Fibroblast of skin of left quadriceps (primary cell): ENCODE data around the gene RNGTT.

Experiments
- DNase-seq, 2 experiments: peaks; one replicate each; pipeline ENCODE4 v3.0.0-alpha.2; 2013; ENCODE audit warnings: low read depth in 2 of 2

Gene RNGTT

DNA sequence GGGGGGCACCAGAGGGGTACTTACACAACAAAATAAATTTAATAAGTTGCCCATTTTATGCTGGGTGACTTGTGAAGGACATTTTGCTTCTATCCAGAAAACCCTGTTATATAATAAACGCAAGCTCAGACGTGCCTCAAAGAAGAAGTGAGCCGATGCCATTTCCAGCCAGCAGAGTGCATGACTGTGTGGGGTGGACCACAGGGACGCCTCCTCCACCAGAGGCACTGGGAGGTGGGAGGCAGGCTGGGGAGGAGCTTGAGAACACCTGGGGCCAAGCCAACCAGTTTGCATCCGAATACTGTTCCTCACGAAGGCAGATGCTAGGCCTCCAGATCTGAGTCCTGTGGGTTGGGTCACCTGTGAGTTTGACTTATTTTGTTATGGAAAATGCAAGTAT is 363.8 kb downstream of the RNGTT start:
- no peak for DNase-seq

DNA sequence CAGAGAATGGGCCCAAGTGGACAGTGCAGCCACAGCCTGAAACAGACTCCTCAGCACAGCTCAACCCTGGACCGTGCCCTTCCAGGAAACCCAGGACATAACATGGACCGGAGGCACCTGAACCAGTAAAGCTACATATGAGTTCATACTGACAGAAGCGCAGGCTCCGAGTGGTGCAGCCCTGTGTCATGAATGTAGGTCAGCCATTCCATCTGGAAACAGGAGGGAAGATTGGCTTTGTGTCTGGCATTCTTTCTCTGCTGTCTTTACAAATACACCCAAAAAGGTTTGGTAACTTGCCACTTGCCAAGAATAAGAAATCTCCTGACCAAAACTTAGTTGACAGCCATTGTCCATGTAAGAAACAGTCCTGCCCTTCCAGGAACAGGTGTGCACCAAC is 366.6 kb downstream of the RNGTT start:
- no peak for DNase-seq

DNA sequence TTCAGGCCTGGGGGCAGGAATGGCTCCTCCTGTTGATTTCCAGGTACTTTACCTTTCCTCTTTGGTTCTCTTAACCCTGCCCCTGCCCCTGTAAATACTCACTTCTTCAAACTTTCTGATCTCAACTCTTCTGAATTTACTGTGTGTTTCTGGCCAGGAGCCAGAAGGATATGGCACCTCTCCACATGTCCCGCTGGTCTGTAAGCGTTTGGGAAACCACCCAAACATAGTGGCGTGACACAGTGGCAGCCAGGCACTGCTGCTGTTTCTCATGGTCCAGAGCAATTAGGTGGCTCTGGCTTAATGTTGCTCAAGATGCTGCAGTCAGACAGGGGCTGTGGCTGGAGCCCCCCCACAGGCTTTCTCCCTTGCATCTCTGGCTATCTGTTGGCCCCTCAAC is 374.5 kb downstream of the RNGTT start:
- no peak for DNase-seq

DNA sequence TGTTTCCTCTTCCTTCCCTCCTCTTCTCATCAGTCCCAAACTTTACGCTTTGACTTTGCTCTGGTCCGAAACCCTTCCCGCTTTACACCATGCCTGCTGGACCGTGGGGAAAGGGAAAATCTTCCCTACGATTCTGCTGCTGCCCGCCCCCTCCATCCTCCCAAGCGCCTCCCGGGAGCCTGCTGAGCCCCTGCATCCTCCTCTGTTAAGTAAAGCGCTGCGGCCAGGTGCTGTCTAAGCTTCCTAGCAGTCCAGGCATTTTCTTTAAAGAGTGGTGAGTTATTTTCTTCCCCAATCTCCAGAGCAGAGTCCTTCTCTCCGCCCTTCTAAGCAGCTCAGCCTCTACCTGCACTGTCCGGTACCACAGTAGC is 376.3 kb downstream of the RNGTT start:
- no peak for DNase-seq

DNA sequence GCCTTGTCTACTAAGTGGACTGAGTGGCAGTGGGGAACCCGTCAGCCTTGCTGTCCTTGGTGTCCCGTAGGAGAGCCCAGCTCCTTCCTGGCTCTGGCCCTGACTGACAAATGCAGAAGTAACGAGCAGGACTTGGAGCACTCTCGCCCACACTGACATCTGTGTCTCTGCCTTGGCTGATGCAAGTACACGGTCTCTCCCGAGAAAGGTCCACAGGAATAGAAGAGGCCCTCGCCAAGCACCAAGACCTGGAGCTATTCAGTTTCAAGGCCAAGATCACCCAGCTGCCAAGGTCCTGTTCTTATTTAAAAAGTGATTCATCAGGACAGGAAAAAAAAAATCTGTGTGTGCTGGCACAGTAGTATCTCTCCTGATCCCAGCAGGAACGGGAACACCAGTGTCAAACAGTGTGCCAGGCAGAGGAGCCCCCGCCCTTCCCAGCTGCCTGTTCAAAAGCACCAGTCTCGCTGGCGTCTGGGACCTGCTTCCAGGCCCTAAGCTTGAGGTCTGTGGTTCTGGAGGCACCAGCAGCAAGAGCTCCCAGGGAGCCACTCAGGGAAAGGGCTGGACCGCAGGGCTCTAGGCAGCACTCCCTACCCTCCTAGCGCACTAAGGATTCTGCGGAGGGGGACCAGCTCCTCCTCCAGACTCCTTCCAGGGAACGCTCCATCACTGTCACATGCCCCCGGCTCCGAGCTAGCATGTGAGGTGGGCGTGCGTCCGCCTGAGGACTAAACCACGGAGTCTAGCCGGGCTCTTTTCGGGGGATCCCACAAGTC is 376.9 kb downstream of the RNGTT start:
- DNase-seq = no peak

DNA sequence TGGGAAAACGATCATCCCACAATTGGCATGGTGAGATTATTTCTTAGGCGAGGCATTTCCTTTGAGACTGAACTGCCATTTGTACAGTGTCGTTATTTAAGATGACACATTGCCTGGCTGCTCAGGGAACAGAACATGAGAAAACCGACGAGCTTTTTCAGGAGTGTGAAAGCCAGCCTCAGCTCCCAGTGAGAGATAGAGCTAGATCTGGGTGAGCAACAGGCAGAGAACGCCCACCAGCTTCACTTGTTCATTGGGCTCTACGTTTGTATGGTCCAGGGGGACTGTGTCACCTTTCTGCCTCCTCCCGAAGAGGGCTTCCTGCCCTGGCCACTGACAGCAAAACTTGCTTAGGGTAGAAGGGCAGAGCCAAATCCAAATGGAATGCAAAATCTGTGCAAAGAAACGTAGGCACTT is 378.1 kb downstream of the RNGTT start:
- DNase-seq = no peak

DNA sequence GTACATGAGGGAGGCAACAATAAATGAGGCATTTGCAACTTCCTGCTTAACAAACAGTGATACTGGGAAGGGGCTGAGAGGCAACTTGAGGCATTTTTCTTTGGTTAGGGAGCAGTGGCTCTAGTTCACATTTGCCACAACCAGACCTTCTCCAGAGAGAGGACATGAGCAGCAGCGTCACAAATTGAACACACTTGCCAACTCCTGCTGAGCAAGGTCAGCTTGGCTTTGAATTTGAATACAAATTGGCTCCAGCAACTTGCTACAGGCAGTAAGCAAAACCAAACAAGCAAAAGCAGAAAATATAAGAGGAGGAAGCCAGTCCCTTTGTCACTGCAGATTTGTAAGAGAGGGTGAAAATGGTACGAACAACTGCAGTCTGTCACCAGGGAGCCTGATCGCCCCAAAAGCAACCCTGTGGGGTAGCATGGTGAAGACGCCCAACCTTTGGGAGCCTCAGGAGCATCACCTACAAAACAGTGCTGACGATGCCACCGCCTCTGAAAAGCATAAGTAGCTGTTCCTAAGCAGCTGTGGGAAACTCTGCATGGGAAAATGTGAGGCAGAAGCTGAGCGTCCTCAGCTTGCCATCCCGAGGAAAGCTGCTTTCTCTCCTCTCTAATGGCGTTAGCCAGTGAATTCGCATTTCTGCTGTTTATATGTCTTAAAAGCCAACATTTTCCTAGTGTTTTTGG is 378.7 kb downstream of the RNGTT start:
- no peak for DNase-seq

DNA sequence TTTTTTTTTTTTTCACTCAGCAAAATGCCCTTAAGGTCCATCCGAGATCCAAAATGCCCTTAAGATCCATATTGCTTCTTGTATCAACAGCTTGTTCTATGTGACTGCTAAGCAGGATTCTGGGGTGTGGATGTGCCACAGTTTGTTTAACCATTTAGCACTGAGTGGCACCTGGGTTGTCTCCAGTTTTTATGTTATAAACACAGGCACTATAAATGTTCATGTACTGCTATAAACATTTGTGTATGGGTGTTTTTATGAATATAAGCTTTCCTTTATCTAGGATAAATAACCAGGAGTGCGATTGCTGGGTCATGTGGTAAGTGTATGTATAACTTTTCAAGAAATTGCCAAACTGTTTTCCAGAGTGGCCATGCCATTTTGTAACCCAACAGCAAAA is 386.0 kb downstream of the RNGTT start:
- no peak for DNase-seq

DNA sequence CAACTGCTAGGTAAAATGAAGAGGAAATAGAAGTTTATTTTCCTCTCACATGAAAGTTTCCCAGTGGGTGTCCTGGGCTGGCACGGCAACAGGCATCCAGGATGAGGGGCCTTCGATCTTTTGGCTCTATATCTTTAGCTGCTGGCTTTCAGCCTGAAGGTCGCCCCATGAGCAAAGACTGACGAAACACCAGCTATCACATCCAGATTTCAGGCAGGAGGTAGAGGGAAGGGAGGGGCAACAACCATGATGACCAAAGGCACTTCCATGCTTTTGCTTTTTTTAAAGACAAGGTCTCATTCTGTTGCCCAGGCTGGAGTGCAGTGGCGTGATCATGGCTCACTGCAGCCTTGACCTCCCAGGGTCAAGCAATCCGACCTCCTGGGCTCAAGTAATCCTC is 387.9 kb downstream of the RNGTT start:
- DNase-seq = no peak

DNA sequence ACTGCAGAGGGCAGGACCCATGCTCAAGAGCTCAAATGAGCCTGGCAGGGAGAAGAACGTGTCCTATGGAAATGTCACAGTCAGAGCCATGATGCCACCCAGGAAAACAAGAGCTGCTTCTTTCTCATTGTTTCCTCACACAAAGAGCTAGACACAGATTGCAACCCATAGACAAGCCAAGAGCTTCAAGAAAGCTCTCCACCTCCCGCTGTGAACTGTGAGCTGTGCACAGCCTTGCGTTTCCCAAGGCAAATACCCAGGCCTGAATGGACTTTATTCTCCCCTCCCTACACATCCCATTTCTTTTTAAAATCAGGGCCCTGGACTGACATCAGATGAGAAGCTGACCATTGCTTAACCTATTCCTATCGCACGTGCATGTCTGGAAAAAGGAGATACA is 388.8 kb downstream of the RNGTT start:
- no peak for DNase-seq

DNA sequence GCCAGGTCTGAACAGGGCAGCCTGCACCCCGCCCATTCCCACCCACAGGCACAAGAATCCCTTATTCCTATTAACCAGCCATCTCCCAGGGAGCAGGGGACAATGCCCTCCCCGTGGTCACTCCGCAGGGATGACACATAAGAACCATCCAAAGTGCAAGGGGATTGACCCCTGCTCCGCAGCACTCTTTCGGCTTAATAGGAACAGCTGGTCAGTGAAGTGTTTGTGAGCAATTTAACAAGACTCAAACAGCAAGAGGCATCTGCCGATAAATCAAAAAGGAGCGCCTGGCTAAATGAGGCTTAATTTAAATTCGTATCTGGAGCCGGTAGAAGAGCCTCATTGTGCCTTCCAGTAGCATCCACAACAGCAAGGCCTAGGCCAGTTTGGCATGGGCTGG is 389.4 kb downstream of the RNGTT start:
- no peak for DNase-seq

DNA sequence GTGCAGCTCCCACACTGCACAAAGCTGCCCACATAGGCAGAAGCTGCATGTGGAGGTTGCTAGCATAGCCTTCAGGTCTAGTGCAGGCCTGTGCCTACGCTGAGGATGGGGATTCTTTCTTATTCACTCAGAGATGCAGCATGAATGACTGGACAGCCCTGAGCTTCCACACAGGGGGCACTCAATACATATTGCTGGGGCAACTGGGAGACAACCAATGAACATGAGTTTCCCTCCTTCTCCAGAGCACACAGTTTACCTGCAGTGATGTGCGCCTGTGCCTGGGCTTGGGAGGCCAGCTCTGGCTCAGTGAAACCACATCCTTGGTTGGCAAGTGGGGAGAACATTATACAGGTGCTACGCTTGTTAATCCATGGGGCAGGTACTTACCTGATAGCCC is 389.9 kb downstream of the RNGTT start:
- no peak for DNase-seq

DNA sequence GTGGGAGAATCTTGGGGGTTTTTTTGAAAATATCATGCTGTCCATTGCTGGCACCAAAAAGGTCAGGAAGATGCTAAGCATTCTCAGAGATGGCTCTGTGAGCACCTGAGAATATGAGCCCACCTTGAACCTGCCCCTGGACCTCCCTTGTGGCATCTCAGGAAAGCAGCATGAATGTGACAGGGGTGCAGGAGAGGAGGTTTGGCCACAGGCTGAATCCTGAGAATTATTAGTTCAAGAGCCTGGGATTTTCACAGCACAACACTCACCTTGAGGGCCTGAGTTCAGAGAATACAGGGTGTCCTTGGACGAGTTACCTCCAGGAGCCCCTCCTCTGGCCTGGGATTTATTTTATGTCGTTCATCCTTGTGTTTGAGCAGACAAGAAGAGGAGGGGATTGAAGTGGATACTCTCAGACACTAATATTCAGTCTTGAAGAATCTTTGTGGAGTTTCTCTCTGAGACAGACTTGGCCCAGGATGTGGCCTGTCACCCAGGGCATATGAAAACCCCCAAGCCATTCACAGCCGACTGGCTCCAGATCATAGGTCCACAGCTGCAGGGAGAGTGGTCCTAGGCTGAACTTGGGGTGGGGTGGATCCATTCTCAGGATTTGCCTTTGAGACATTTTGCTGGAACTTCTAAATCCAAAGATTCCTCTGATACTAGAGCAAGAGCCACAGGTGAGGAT is 390.8 kb downstream of the RNGTT start:
- no peak for DNase-seq

DNA sequence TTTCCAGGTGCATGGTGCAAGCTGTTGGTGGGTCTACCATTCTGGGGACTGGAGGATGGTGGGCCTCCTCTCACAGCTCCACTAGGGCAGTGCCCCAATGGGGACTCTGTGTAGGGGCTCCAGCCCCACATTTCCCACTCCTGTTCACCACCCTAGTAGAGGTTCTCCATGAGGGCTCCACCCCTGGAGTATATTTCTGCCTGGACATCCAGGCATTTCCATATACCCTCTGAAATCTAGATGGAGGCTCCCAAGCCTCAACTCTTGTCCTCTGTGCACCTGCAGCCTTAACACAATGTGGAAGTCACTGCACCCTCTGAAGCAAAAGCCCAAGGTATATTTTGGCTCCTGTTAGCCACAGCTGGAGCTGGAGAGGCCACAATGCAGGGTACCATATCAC is 393.5 kb downstream of the RNGTT start:
- no peak for DNase-seq

DNA sequence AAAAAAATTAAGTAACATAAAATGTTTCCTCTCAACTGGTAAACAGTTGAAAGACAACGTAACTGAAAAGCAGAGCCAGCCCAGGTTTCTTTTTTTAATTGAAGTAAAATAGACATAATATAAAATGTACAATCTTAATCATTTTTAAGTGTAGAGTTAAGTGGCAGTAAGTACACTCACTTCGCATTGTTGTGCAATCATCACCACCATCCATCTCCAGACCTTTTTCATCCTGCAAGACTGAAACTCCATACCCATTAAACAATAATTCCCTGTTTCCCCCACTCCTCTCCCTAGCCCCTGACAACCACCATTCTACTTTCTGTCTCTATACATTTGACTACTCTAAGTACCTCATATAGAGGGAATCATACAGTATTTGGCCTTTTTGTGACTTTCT is 395.7 kb downstream of the RNGTT start:
- DNase-seq = no peak

DNA sequence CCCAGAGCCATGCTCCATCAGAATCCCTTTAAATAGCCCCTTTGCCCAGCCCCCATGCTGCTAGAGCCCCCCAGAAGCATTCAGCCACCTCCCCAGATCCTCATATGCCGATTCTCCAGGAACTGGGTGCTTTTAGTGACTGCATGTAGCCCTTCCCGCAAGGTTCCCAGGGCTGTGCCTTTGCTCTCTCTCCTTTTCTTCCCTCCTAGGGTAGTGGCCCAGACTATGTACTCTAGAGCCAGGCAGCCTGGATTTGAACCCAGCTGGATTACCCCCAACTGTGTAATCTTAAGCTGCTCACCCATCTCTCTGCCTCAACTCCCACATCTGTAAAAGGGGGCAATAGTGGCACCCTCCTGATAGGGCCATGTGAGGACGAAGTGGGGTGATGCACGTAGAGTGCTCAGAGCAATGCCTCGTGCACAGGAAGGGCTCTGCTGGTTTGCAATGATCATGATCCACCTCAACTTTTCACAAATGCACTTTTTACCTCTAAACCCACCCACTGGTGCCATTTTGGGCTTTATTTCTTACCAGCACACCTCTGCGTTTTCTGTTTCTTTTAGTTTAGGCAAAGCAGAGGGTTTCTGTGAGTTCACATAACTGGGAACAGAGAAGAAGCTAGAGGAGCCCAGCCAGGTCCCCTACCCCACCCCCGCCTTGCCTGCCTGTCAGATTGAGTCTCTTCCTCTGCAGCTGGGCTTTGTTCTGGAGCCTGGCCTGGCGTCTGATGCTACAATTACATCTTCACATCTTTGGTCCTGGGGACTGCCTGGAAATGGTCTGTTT is 396.5 kb downstream of the RNGTT start:
- DNase-seq = no peak

DNA sequence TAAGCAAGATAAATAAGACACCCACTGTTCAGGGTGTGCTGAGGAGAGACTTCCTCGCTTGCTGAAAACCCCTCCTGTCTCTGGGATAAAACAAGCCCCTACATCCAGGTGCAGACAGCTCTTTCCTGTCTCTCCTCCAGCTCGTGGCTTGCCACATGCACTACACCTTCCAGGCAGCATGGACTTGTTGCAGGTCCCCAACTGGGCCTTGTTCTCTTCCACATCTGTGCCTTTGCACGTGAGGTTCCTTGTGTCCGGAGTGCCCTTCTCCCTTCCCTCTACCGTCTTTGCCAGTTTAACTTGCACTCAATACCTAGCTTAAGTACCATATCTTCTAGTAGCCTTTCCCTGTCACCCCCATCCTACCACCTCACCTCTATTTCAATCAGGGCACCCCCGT is 397.6 kb downstream of the RNGTT start:
- no peak for DNase-seq

DNA sequence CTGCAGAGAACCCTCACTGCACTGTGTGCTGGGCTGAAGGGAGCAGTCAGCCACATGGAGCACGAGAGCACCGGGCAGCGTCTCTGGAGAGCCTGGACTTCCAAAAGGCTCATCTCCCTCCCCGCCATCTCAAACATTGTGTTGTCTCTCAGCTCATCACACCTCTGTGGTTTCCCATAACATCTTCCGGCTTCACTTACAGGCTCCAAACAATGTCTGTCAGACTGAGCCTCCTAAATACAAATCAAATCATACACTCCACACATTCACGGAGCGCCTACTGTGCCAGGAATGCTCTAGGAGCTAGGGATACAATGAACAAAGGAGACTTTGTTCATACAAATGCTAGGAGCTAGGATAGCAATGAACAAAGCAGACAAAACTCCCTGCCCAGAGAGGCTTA is 398.0 kb downstream of the RNGTT start:
- DNase-seq = no peak

DNA sequence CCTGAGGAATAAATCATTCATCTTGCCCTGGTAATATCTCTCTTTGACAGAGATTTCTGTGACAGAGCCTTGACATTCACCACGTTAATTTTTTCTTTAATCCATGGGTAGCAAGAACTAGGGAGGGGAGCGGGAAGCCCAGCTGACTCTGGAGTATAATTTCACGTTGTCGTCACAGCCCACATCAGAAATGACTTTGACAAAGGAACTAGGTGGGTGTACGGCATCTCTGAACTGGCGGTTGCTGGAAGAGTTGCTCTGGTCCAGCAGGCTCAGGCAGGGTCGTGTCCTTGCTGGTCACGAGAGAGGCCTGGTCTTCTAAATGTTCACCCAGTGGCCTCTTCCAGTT is 400.2 kb downstream of the RNGTT start:
- no peak for DNase-seq

DNA sequence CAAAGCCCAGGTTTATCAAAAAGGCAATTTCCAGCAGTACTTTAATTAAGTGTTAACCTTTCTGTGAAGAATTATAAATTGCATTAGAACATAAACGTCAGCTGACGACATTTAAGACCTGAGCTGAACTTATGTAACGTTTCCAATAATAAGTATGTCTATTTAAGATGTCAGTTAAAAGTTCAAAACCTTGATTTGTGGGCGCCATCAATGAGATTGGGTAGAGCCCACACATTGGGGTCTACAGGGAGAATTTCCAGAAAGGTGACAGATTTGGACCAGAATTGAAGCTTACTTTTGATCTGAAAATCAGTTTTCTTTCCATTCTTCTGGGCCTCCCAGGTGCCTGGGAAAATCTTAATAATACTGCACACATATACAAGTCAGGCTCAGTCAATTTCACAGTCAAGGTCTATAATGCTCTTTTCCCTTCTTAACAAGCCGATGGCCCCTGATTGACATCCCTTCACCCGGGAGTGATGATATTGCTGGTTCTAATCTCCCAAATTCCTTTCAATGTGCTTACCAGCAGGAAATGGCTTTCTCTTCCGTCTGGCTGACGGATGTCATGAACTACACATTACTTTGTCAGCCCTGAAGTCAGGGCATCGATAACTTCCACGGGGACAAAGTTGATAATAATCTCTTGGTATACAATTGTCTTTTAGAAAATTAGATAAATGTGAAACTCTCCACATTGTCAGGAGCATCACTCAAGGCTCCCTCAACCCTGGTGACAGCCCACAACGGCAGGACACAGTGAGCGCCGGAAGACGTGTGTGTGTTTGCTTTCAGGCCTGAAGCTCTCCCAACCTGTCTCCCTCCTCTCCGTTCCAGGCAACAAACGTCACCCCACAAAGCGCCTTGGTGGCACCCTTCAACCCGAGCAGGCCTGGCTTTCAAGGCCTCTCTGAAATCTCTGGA is 400.8 kb downstream of the RNGTT start:
- DNase-seq = no peak

DNA sequence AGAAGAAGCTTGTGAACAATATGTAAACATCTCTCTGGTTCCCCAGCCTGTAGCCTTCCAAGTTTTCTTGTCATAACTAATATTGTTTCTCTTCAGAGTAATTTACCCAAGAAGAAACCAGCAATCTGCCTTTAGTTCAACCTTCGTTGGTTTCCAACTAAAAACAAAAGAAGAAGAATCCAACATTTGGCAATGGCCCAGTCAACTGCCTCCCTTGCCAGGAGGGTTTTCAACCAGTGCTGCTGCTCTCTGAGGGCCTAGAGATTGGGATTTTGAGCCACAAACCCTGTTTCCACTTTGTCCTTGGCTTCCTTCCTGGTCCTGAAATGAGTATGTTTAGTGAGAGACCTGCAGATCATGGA is 401.5 kb downstream of the RNGTT start:
- no peak for DNase-seq
